A549 (cell line): ENCODE data around the gene ERP44.
"Not testable (repeated sequence)": the region's sequence is repeated elsewhere in the genome, so short reads cannot be mapped to it uniquely, and the experiment has no call there.

Source experiments
- HOXB5 ChIP-seq: fragments of 250-450 bp; sonication (Bioruptor Pico); IDR thresholded peaks from 2 replicates; pipeline ENCODE4 v1.5.0; 2020; ENCODE audit warnings: mild to moderate bottlenecking, moderate library complexity
- POLR2A ChIP-seq: IDR thresholded peaks from 2 replicates; pipeline ENCODE4 v1.6.1; 2012; ENCODE audit warnings: mild to moderate bottlenecking, low read length

DNA sequence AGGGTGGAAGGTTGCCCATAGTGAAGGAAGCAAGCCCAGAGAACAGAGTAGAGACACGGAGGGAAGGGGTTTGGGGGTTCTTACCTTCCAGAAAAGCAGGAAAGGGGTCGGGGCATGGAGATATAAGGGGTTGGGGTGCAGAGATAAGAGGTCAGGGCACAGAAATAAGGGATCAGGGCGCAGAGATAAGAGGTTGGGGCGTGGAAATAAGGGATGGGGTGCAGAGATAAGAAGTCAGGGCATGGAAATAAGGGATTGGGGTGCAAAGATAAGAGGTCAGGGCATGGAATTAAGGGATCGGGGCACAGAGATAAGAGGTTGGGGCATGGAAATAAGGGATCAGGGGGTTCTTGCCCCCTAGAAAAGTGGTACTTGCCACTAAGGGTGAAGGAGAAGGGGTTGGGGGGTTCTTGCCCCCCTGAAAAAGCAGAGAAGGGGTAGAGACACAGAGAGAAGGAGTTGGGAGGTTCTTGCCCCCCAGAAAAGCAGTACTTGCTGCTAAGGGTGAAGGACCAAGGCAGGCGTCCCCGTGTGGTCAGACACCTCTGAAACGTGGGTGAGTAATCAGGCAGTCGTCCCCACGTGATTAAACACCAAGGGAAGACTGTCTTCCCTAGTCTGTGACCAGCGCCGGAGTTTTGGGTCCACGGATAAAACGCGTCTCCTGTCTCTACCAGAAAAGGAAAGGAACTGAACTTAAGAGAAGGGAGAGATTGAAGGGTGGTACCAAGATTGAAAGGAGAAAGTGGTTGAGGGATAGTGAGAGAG, 46.6 kb upstream of the ERP44 start:
- TF ChIP-seq HOXB5 (CRISPR knock-in tag); POLR2A: not testable (repeated sequence)
